ENCODE measurements around the gene MICALL2.

MICALL2 gene

DNA sequence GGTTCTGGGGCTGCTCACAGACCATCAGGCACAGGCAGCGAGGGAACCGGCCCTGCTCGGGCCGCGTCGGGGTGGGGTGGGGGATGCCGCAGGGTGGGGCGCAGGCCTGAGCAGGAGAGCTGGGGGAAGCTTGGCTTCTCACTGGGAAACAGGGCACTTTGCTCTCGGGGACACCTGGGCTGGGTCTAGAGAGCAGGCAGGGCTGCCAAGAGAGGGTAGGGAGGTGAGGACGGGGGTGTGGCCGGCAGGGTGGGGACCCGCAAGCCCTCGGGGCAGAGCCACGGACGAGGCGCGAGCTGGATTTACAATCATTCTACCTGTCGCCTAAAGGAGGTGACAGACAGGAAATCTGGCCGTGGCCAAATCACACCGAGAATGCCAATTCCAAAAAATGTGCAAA is 33.9 kb upstream of the MICALL2 start:
- DNase-seq: no peak

DNA sequence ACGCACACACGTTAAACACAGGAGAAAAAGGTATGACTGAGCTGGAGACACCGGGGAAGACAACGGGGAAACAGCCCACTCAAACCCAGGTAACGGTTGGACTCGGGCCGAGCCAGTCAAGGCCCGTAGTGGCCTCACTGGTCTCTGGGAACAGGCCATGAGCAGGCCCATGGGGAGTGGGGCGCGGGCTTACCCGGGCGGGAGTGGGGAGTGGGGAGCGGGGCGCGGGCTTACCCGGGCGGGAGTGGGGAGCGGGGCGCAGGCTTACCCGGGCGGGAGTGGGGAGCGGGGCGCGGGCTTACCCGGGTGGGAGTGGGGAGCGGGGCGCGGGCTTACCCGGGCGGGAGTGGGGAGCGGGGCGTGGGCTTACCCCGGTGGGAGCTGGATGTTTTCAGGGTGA is 33.4 kb upstream of the MICALL2 start:
- DNase-seq: no peak

- DNase-seq: no peak
Measured at GRCh38 chr7:1492221-1492620, 33.0 kb upstream of the MICALL2 start.

DNA sequence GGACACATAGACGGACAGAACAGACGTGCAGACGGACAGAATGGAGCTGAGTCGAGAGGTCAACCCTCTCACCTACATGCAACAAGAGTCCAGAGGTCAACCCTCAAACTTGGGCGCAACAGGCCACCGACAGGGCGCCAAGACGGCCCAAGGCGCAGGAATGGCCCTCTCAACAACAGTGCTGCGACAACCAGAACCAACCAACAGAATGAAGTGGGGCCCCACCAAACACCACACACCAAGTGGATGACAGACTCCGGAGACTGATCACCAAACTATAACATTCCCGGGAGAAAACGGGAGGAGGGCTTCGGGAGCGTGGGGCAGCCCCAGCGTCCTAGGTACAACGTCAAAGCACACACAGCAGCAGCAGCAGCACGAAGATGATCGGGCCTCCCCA is 31.6 kb upstream of the MICALL2 start:
- DNase-seq: no peak

- DNase-seq: no peak
Measured at GRCh38 chr7:1489336-1489735, 30.1 kb upstream of the MICALL2 start.

DNA sequence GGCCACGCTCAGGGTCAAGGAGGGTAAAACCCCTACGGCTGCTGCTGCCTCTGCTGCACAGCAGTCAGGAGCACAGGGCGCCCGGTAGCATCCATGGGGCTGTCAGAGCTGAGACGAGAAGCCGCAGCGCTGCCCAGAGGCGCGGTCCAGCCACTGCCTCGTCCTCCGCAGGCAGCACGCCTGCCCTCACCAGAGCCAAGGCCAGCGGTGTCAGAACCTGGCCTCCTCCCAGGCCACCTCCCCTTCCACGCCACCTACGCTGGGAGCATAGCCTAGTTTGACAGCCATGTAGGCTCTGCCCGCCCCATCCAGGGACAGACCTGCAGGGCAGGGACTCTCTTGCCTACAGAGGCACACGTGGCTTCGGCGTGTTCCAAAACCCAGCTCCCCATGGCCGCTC is 28.7 kb upstream of the MICALL2 start:
- no peak for DNase-seq

DNA sequence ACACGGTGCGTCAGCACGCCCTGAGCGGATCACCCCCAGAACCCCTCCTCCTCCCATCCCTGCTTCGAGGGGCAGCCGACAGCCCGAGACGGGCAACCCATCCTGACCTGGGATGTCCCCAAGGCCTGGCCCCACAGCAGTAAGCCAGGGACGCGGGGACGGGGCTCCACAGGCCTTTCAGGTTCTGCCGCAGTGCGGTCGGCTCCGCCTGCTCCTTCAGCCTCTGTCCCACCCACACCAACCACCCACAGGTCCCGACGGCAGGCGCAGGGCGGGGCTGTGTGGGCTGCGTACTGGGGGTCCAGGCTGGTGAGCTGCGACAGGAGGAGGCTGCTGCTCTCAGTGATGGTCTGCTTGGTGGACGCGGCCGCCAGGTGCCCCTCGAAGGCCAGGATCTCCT is 28.2 kb upstream of the MICALL2 start:
- DNase-seq: no peak

DNA sequence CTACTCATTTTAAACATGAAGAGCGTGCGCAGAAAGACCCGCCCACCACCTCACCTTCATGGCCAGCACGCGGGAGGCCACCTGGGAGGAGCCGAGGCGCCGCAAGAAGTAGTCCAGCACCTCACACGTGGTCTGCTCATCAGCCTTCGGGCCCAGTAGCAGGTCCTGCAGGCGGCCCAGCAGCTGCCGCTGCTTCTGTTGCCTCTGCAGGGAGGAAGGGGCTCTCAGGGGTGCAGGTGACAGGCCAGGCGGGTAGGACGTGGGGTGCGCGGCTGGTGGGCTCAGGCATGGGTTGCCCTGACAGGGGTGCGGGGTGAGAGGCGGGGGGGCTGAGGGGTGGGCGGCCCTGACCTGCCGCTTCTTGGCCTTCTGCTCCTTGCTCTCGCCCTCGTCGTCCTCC is 27.3 kb upstream of the MICALL2 start:
- no peak for DNase-seq

- no peak for DNase-seq
Measured at GRCh38 chr7:1485156-1485555, 25.9 kb upstream of the MICALL2 start.

DNA sequence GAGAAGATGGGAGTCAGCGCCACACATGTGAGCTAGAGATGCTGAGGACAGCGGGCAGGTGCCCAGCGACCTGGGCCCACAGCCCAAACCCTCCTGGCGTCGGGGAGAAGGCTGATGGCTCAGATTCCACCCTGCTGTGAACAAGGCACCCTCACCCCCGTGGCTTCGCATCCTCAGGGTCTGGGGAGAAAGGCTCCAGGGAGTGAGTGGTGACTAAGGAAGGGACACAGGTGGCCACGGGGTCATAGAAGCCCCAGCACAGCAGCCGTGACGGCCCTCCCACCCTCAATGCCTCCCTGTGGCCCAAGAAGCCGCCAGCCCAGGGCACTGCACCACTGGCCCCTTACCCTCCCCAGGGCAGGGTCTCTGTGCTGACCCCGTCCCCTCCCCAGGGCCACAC is 25.3 kb upstream of the MICALL2 start:
- no peak for DNase-seq

DNA sequence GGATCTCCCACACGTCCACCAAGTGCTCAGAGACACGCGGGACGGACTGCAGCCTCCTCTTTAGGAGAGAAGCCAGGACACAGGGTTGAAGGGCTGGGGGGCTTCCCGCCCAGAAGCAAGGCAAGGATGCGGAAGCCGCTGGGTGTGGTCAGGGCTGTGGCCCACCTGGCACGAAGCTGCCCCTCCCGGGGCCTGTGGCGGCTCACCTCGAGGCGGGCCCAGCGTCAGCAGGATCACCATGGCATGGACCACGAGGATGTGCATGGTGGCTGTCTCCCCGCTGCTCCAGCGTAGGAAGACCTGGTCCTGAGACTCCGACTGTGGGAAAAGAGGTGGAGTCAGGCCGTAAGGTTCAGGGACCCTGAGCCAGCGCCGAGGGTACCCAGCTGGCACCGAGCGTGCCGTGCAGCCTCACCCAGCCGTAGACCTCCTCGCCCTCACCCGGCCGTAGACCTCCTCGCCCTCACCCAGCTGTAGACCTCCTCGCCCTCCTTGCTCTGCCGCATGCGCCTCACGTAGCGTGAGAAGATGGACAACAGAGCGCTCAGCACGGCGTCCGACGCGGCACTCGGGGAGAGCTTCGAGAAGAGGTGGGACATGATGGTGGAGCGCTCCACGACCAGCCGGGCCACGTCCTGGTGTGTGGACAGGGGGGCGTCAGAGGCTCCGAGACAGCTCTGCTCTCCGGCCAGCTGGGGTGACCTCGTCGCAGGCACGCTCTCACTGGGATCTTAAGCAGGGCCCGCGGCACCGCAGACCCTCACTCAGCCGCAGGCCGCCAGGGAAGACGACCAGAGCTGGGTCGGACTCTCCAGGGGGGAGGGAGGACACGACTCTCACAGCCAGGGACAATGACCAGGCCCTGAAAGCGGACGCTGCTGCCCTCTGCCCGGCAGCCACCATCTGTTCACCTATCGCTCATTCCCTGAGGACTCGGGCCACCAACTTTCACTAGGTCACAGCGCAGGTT is 24.6 kb upstream of the MICALL2 start:
- no peak for DNase-seq

DNA sequence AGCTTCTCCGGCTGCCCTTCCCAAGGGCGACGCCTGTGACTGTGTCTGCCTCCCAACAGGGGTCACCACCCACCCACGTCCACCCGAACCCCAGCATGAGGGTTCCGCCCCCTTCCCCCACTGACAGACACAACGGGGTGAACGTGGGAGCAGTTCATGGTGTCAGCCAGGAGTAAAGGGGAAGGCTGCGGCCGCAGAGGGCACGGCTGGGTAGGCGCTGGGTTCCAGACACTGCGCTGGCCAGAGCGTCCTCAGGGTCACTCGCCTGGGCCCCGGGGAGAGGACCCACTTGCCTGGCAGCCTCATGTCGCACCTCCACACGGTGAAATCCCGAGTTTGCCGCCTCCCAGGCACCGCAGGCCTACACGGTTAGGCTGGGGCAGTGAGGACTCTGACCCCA is 23.8 kb upstream of the MICALL2 start:
- no peak for DNase-seq

GRCh38 chr7:1481300-1481699 is 22.0 kb upstream of the MICALL2 start:
- DNase-seq: no peak

DNA sequence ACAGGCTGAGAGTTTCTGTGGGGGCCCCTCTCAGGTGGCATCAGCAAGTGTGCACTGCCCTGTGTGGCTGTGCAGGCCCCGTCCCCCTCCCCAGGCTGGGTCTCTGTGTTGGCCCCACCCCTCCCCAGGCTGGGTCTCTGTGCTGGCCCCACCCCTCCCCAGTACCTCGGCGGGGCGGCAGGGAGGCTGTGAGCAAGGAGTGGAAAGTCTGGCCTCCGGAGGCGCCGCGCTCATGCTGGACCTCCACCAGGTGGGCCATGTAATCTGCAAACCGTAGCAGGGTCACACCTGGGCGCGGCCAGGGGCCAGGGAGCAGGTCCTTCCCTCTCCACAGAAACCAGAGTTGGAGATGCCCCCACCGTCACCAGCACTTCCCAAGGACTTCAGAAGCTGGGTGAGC is 21.4 kb upstream of the MICALL2 start:
- DNase-seq: no peak

DNA sequence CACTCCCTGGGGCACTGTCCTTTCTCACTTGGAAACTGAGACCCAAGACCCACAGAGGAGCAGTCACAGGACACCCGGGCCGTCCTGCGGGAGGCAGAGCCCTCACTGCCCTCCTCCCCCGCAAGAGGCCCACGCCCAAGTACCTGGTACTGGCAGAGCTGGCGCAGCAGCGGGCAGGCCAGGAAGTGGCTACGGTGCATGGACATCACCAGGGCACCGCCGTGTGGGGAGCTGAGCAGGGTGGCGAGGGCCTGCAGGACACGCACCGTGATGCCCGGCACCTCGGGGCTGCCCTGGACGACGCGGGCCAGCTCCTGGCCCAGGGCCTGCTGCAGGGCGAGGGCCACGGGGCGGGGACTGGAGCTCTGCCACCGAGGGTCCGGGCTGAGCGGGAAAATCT is 20.0 kb upstream of the MICALL2 start:
- no peak for DNase-seq

DNA sequence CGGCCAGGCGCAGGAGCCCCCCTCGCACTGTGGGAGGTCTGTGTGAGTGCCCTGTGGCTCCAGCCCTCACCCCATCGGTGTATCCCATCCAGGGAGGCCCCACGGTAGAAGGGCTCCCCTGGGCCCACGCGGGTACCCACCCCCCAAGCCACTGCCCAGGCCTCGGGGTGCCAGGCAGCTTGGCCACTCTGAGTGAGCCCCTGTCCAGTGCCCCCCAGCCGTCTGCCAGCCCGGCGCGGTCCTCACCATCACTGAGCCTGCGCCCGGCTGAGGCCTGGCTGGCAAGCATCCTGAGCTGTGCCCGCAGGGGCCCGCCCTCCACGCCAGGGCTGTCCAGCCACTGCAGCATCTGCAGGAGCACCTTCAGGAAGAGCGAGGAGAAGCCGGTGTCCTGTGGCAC is 19.2 kb upstream of the MICALL2 start:
- no peak for DNase-seq

- DNase-seq: no peak
Measured at GRCh38 chr7:1476859-1477258, 17.6 kb upstream of the MICALL2 start.

GRCh38 chr7:1475991-1476390 is 16.7 kb upstream of the MICALL2 start:
- DNase-seq: no peak

DNA sequence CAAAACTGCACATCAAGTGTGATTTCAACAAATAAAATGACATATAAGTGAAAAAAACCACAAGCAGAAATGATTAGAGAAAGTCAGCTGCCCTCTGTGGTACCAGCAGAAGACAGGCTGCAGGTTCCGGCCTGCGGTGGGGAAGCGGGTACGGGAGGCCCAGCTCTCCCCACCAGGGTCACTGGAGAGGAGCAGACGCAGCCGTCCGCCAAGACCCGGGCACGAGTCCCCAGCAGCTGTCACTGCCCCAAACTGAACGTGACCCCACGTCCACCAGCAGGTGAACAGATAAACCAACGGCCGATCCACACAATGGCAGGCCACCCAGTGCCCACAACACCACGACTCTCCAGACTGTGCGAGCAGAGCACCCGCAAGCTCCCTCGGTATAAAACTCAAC is 16.1 kb upstream of the MICALL2 start:
- no peak for DNase-seq

DNA sequence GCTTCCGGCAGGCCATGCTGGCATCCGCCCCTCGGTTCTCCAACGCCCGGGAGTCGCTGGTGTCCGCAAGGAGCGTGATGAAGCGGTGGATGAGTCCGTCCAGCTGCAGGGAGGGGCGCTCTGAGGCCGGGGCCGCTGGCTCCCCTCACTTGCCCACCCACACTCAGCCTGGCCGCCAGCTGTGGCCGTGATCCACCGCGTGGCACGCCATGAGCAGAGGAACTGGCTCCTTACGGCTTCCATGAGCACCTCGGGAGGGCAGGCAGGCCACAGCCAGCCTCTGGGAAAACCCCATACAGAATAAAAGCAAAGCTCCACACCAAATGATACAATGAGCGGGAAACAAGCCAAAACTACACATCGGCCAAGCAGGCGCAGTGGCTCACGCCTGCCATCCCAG is 15.5 kb upstream of the MICALL2 start:
- no peak for DNase-seq

GRCh38 chr7:1473864-1474512 is 14.7 kb upstream of the MICALL2 start:
- peak; percentile 77 for DNase-seq

GRCh38 chr7:1470901-1471300 is 11.6 kb upstream of the MICALL2 start:
- DNase-seq: no peak

GRCh38 chr7:1468643-1469298 is 9.5 kb upstream of the MICALL2 start:
- no peak for DNase-seq

DNA sequence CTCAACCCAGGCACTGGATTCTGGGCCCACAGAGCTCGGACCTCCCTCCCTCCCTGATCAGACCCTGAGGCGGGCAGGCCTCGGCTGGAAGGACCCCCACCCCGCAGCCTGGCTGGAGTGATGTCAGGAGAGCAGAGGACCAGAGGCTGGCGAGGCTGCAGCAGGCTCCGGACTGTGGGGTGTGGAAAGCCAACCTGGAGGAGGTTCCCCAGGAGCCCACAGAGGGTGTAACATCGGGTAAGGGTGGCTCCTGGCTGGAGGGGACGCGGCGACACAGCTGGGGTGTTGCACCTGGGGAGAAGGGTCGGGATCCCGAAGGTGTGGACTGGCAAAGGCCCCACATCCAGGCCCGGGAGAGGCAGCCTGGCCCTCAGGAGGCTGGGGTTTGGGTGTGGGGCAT is 8.9 kb upstream of the MICALL2 start:
- no peak for DNase-seq
